Measurements from ENCODE around the gene RNF223.
"Not testable (repeated sequence)": the region's sequence is repeated elsewhere in the genome, so short reads cannot be mapped to it uniquely, and the experiment has no call there.

Gene RNF223

GRCh38 chr1:1044455-1045078, 29.5 kb downstream of the RNF223 start:
- DNase-seq (ENCODE audit: low read depth) = no peak

GRCh38 chr1:1043921-1044320, 30.2 kb downstream of the RNF223 start:
- DNase-seq (ENCODE audit: low read depth) = no peak

GRCh38 chr1:1043411-1043810, 30.7 kb downstream of the RNF223 start:
- DNase-seq (ENCODE audit: low read depth) = no peak

- DNase-seq (ENCODE audit: low read depth) = no peak
Measured at GRCh38 chr1:1042835-1043234, 31.3 kb downstream of the RNF223 start.

GRCh38 chr1:1041873-1042272, 32.2 kb downstream of the RNF223 start:
- DNase-seq (ENCODE audit: low read depth) = no peak

GRCh38 chr1:1041092-1041523, 33.0 kb downstream of the RNF223 start:
- no peak for DNase-seq (ENCODE audit: low read depth)

- DNase-seq (ENCODE audit: low read depth) = peak; percentile 64
Measured at GRCh38 chr1:1040004-1040991, 33.8 kb downstream of the RNF223 start.

GRCh38 chr1:1039145-1039910, 34.8 kb downstream of the RNF223 start:
- no peak for DNase-seq (ENCODE audit: low read depth)

- DNase-seq (ENCODE audit: low read depth) = no peak
Measured at GRCh38 chr1:1038694-1039093, 35.4 kb downstream of the RNF223 start.

- no peak for DNase-seq (ENCODE audit: low read depth)
Measured at GRCh38 chr1:1037366-1038327, 36.5 kb downstream of the RNF223 start.

- DNase-seq (ENCODE audit: low read depth) = no peak
Measured at GRCh38 chr1:1035291-1035943, 38.7 kb downstream of the RNF223 start.

- no peak for DNase-seq (ENCODE audit: low read depth)
Measured at GRCh38 chr1:1034439-1034781, 39.7 kb downstream of the RNF223 start.

- no peak for DNase-seq (ENCODE audit: low read depth)
Measured at GRCh38 chr1:1033731-1034438, 40.2 kb downstream of the RNF223 start.

- DNase-seq (ENCODE audit: low read depth) = peak; percentile 87
Measured at GRCh38 chr1:1033009-1033587, 41.0 kb downstream of the RNF223 start.

- no peak for DNase-seq (ENCODE audit: low read depth)
Measured at GRCh38 chr1:1032424-1032823, 41.7 kb downstream of the RNF223 start.

GRCh38 chr1:1031659-1032235, 42.4 kb downstream of the RNF223 start:
- no peak for DNase-seq (ENCODE audit: low read depth)

- not testable (repeated sequence) for DNase-seq (ENCODE audit: low read depth)
Measured at GRCh38 chr1:1030867-1031658, 43.0 kb downstream of the RNF223 start.

GRCh38 chr1:1027791-1028190, 46.3 kb downstream of the RNF223 start:
- no peak for DNase-seq (ENCODE audit: low read depth)
